Measurements from ENCODE around the gene MYOM1.

The MYOM1 gene

DNA sequence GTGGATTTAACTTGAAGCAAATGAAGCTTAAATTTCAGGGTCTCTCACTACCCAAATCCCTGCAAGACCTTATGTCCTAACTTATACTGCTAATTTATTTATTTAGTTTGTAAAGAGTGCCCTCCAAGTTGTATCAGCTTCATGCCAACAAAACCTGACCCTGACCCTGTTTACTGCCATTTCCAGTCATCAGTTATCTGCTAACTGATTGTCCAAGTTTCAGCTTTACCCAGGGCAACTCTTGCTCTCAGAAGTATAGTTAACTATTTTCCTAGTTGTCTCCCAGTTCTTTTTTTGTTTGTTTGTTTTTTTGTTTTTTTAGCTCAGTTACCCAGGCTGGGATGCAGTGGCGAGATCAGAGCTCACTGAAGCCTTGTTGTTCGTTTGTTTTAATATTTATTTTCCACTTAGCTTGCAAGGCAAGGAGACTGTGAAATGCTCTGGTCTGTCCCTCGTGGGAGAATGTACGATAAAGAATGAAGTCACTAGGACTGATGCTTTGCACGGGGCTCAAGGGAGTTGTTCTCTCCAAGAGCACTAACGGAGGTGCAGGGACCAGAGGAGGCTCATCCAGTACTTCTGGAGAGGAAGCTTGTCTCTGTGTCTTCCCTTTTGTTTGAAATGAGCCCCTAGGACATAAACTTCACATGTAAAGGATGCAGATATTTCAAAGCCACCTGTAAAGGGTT lies 35.3 kb downstream of the MYOM1 start:
- DNase-seq (ENCODE audit: low read depth): no peak

DNA sequence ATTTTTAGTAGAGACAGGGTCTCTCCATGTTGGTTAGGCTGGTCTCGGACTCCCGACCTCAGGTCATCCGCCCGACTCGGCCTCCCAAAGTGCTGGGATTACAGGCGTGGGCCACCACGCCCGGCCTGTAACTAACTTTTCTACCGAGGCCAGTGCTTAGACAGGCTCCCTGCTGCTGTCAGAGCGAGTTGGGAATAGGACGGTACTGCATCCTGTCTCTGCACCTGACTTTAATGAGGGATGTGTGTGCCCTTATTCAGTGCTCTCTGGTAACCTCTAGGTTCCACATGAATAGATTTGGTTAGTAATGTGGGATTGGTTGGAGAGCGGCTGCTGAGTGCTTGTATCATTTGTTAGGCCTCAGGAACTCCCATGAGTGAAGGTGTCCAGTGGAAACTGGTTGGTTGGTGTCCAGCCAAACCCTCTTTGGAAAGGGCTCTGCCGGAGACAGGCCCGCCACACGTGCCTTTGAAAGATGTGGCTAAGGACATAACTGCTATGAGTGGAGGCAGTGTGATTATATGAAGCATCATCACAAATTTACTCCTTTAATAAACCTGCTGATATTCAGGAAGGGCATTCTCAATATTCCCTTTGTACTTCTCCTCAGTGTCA lies 36.6 kb downstream of the MYOM1 start:
- no peak for DNase-seq (ENCODE audit: low read depth)

DNA sequence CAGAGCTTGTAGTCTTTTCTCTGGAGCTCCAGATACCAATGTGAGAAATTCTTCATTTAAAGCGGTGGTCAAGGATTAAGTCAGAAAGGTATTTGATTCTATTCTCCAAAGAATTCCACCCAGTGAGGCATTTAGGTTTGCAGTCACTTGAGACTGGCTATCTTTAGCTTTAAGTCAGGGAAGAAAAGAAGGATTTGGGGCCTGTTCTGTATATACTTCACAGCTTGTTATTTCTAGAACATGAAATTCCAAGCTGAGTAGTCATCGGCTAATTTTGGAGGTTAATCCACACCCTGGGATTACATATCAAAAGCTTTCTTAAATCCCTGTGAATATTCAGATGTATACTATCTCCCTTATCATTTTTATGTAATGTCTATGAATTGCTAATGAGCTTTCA lies 39.4 kb downstream of the MYOM1 start:
- no peak for DNase-seq (ENCODE audit: low read depth)

DNA sequence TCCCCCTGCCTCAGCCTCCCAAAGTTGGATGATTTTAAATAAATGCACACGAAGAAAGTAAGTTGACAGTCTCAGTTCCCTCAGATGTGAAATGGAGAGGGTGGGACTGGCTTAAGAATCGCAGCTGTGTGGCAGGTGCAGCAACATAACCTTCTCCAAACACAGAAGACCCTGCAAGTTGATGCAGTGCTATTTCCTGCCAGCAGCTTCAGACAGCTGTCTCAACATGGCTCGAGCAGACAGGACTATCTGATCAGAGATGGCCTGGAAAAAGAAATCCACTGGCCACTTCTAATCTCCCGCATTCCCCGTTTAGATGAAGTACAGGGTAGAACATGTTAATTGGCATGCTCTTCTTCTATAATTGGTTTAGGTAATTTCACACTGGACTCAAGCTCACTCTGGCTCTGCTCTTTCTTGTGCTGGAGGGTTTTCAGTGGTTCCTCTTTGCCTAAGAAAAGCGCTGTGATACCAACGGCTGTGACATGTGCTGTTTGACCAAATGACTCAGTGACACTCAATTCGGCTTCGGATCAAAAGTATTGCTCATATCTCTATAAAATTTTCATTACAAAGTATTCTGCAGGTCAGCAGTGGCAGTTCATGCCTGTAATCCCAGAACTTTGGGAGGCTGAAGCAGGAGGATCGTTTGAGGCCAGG lies 40.2 kb downstream of the MYOM1 start:
- DNase-seq (ENCODE audit: low read depth): no peak

DNA sequence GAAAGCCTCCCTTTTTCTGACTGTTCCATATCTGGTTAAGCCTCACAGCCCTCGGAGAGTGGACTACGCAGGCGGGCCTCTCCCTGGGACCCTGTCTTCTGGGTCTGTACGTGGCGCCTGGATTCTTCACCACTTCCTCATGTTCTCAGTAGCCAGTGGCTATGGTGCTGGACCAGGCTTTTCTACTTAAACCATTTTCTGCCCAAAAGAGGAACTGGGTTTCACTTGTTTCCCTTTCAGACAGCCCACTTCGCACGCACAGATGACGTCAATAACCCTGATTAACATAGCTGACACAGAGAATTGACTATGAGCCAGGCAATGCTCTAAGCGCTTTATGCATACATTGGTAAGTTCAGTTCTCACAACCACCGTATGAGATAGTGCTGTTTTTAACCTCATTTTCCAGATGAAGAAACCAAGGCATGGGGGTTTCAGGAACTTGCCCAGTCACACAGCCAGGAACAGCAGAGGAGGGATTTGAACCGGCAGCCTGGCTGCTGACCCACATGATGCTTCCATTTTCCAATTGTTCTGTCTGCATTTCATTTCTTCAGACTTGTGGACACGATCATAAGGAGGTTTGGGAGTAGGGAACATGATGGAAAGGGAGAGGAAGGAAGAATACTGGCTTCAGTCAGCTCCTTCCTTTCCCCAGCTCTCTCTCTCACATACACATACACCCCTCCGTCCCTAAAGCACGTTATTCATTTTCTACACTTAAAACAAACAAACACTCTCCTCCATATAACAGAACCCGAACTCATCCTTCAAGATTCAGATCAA lies 41.7 kb downstream of the MYOM1 start:
- DNase-seq (ENCODE audit: low read depth): no peak

DNA sequence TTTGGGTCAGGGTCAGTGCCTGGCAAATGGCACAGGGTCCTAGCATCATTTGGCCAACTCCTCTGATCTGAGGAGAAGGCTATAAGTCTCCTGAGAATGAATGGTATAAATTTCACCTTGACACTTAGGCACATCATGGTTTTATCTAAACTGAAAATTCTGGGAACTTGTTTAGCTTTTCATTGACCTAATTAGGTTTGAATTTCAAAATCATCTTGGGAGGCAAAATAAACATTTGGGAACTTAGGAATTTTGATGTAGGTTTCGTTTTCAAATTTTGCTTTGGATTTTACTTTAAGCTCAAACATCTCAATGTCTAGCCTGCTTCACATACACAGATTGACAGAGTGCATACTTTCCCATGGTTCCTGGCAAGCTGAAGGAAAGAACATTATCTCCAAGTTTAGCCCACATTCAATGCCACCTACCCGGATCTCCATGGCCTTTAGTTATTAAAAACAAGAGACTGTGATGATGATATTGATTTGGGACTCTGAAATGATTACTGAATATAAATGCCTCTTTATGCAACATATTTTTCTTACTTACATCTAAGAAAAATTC lies 44.5 kb downstream of the MYOM1 start:
- no peak for DNase-seq (ENCODE audit: low read depth)

DNA sequence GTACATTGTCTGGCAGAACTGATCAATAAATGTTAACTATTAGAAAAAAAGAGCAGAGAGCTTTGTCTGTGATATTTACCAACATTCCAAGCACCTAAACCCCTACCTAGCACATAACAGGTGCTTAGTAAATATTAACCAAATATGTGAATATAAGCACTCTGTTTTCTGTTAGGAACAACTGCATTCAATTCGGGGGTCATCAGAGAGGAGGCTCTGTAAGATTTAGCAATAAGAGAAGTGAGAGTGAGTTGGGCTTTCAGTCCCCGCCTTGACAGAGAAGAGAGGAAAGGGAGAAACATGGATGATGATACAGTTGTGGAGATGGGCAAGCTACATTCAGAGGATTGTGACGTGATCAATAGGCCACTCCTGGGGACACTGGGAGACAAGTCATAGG lies 47.7 kb downstream of the MYOM1 start:
- no peak for DNase-seq (ENCODE audit: low read depth)

DNA sequence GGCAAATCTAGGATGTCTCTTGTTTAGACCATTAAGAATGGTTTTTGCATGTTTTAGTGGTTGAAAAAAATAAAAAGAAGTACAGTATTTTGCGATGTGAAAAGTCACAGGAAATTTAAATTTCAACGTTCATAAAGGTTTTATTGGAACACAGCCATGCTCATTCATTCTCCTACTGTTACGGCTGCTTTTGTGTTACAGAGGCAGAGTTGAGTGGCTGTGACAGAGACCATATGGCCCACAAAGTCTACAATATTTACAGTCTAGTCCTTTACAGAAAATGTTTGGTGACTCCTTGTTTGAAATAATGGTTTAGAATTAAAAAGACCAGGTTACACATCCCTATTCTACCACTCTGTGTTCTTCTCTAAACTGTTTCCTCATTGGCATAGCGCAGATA lies 48.1 kb downstream of the MYOM1 start:
- DNase-seq (ENCODE audit: low read depth): no peak

DNA sequence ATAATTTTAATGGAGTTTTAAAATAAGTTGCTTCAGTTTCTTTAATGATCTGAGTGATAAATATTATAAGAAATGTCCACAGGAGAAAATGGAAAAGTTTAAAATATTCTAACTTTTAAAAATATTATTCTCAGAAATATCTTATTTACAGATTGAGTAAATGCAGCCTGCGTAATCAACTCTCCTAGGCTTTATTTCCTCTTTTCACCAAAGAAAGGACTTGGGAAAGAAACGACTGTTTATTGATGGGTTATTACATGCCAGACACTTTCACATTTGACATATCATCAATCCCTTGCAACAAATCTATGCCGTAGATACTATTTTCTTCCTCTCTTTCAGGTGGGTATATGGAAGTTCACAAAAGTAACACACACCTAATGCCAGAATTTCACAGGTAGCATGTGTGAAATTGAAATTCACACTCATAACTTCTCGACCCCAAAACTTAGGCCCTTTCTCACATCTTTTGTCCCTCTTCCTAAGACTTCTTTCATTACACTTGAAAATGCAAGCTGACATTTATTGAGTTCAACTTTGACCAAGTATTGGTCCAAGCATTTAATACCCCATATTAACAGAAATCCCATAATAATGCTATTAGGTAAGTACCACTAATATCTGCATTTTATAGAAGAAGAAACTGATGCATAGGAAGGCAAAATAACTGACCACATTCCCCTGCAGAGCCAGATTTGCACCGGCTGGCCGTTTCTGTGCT lies 49.2 kb downstream of the MYOM1 start:
- no peak for DNase-seq (ENCODE audit: low read depth)

DNA sequence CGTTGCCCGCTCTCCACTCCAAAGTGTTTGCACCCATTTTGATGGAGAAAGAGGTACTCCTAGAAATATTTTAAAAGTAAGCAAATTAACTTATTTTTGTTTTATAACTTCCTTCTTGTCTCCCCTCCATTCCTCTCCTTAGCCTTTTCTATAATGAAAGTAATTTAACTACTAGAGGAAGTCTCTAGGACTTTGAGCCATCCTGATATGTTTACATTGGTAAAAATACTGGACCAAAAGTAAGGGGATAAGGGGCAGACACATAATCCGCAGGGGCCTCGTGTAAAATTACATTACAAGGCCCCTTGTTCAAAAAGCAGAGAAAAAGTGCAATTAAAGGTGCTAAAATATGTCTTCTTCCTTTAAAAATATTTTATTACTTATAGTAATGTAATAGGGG lies 55.4 kb downstream of the MYOM1 start:
- DNase-seq (ENCODE audit: low read depth): no peak

DNA sequence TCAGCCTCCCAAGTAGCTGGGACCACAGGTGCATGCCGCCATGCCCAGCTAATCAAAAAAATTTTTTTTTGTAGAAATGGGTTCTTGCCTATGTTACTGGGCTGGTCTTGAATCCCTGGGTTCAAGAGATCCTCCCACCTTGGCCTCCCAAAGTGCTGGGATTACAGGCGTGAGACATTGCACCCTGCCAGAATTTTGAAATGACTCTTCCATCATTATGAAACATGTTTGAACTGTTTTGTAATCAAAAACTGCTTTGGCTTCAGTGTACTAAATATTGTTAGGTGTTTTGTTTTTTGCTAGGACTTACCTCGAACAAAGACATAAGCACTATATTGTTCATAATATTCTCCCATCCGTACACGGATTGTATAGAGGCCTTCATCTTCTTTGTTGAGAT lies 55.8 kb downstream of the MYOM1 start:
- no peak for DNase-seq (ENCODE audit: low read depth)

DNA sequence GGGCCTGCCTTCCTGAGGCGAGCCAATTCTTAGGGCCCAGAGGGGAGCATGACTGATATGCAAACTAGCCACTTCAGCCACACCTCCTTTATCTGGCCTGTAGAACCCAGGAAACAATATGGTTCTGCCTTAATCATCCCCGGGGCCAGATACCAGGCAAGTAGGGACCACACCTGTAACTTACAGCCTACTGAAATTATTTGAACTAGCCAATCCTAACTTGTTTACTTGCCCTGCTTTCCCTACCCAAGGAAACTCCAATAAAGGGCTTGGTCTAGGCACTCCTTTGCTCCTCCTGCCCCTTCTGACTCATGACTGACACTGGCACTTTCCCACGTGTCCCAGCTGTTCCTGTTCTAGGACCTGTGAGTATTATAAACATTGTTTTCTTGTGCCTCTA lies 57.6 kb downstream of the MYOM1 start:
- DNase-seq (ENCODE audit: low read depth): no peak

DNA sequence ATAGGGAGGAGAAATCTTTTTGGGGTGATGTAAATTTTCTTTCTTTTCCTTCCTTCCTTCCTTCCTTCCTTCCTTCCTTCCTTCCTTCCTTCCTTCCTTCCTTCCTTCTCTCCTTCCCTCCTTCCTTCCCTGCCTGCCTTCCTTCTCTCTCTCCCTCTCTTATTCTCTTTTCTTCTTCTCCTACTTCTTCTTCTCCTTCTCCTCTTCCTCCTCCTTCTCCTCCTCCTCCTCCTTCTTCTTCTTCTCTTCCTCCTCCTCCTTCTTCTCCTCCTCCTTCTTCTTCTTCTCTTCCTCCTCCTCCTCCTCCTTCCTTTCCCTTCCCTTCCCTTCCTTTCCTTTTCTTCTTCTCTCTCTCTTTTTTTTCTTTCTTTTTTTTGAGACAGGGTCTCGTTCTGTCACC lies 59.9 kb downstream of the MYOM1 start:
- no peak for DNase-seq (ENCODE audit: low read depth)

DNA sequence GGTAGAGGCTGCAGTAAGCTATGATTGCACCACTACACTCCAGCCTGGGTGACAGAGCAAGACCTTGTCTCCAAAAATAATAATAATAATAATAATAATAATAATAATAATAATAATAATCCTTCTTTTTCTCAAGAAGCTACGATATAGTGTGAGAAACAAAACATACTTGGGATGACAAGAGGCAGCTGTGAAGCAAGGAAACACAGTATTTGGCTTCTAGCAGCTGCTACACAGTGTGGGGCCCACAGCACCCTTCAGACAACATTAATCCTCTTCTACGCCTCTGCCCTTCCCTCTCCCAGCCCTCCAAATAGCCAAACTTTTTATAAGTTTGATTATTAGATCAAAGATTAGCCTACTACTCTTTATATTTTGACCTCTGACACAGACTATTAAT lies 62.2 kb downstream of the MYOM1 start:
- DNase-seq (ENCODE audit: low read depth): no peak

DNA sequence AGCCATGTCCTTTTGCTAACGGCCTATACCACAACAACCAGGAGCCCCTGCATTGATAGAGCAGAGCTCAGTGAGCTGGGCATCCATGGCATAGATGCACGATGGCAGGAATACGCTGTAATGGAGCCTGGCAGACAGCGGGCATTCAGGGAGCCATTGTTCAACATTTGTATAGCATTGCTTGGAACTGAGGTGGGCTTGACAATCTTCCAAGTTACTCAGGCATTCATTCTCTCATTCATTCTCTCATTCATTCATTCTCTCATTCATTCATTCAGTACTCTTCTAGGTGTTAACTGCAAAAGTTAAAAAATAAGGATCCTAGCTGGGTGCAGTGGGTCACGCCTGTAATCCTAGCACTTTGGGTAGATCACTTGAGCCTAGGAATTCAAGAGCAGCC lies 62.7 kb downstream of the MYOM1 start:
- DNase-seq (ENCODE audit: low read depth): no peak

DNA sequence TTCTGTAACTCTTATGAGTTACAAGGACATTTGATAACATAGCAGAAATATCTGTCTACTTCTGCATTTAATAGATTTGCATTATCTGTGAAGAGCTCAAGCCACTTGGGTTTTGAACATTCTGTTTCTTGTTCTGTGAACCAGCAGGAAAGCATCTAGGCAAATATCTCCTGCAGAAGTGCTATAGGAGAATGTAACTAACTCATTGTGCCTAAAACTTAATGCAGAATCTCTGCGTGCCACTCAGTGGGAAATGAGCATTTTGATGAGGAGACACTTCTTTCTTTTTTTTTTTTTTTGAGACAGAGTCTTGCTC lies 63.5 kb downstream of the MYOM1 start:
- no peak for DNase-seq (ENCODE audit: low read depth)

DNA sequence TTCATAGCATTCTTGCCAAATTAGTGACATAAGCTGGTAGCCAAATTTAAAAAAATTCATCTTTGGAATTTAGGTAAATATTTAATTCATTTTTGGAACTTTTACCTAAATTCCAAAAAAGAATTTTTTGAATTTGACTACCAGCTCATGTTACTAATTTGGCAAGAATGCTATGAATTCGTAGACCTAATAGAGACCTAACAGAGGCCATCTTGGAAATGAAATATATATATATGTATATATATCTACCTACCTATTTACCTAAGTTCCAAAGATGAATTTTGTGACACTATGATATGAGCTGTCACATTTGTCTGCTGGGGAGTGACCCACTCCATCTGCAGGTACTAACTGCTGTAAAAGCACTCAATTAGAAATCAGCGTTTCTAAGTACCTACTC lies 65.6 kb downstream of the MYOM1 start:
- DNase-seq (ENCODE audit: low read depth): no peak

DNA sequence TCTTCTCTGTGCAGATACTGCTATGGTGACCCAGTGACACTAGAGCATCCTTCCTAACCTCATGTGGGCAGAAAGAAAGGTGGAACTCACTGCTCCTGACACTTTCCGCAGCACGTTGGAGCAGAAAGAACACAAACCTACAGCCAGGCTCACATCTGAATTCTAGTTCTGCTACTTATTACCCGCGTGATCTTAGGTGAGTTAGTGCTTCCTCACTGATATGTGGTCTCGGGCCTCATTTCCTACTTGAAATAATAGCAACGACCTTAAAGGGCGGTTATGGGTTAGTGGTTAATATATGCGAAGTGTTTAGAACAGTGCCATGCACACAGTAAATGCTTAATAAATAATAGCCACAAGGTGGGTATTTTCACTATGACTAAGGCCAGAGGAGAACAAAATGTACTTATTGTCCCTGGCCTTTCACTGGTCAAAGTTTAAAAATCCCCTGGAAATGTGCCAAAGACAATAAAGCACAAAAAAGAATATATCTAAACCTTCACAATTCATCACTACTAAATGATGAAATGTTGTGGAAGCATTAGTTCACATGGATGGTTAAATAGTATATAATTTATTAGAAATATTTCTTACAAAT lies 66.6 kb downstream of the MYOM1 start:
- DNase-seq (ENCODE audit: low read depth): no peak

DNA sequence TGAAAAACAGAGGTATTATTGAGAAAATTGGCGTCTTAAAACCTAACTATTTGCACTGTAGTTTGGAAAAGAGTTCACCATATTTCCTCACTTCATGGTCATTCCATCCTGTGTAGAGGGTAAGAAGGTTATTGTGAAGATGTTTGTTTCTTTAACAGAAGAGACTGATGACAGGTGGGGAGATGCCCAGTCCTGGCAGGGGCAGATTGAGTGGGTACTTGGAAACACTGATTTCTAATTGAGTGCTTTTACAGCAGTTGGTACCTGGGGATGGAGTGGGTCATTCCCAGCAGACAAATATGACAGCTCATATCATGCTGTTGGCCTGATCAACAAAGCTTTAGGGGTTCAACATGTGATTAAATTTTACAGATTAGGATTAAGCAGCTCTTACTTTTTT lies 67.5 kb downstream of the MYOM1 start:
- DNase-seq (ENCODE audit: low read depth): no peak

DNA sequence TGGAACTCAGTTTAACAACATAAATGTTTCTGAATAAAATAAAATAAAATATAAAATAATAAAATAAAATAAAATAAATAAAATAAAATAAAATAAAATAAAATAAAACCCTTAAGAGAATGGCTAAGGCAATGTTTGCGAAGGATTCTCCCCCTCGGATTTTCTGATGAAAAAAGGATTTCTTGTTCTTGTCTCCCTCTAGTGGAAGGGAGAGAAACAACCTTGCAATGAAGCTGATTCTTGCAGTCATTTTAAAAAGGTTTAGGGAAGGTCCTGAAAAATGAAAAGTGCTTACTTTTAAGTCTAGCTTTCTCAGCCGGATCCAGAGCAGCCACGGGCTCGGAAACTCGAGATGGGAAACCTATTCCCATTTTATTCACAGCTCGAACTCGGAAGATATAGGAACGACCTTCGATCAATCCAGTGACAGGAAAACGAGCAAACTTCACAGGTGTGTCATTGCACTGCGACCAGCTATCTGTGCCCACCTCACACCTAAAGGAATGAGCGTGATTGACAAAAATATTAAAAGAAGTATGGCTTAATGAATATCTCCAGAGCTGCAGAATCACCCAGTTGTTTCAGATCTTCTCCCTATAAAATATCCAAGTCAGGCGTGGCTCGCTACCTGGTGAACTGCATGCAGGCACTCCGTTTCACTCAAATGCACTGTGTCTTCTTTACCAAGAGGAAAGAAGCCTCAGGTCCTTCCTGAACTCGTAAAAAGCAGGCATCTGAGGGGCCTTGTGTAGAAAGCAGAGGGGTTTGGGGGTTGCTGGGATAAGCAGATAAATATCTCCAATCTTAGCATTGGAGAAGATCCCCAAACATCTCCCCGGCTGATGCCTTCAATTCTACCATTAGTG lies 68.1 kb downstream of the MYOM1 start:
- no peak for DNase-seq (ENCODE audit: low read depth)

DNA sequence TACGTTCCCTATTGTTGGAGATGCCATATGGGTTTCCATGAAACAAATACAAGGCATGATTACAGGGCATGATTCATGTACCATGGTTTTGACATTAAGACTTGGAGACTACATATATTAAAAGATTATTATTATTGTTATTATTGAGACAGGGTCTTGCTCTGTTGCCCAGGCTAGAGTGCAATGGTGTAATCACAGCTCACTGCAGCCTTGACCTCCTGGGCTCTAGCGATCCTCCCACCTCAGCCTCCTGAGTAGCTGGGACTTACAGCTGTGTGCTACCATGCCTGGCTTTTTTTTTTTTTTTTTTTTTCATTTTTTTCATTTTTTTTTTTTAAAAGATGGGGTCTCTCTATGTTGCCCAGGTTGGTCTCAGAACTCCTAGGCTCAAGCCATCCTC lies 69.1 kb downstream of the MYOM1 start:
- DNase-seq (ENCODE audit: low read depth): no peak

All from activated T-cell treated with anti-CD3 and anti-CD28 coated beads for 1 hour (primary cell).